PFSK-1 (cell line): ENCODE results near the gene RPL32.
A peak's percentile ranks its signal among the peaks of the same experiment; 100 is the strongest.

Source experiments
- FOXP2 ChIP-seq: optimal IDR thresholded peaks from 2 replicates; pipeline ENCODE3; 2011; ENCODE audit warnings: borderline replicate concordance, control low read depth, inconsistent platforms; ENCODE audit not compliant: insufficient read depth; ENCODE audit errors: extremely low read length, extremely low read depth
- POLR2AphosphoS5 ChIP-seq: IDR thresholded peaks from 2 replicates; pipeline ENCODE4 v1.6.1; 2012; ENCODE audit warnings: low read depth, mild to moderate bottlenecking, control low read depth, low read length, moderate library complexity
- REST ChIP-seq, 2 experiments: IDR thresholded peaks; 2 replicates each; pipeline versions ENCODE4 v1.6.1 to v1.8.0; 2011 to 2012; ENCODE audit warnings: low read depth in 2 of 2, low read length in 2 of 2, control low read depth in 1 of 2, inconsistent platforms in 1 of 2, mild to moderate bottlenecking in 1 of 2, moderate library complexity in 1 of 2; ENCODE audit not compliant: insufficient read depth in 1 of 2
- SIN3A ChIP-seq: IDR thresholded peaks from 2 replicates; pipeline ENCODE4 v1.6.1; 2012; ENCODE audit warnings: mild to moderate bottlenecking, low read length, moderate library complexity, borderline replicate concordance; ENCODE audit not compliant: insufficient read depth
- TAF1 ChIP-seq: IDR thresholded peaks from 2 replicates; pipeline ENCODE4 v1.6.1; 2012; ENCODE audit warnings: low read length, control low read depth, borderline replicate concordance; ENCODE audit not compliant: insufficient read depth

Gene RPL32

GRCh38 chr3:12837295-12837986 lies 3.9 kb downstream of the RPL32 start:
- no peak for TF ChIP-seq REST (IDR thresholded peaks at IDR 0.05; ENCODE audit: insufficient read depth in 1 of 2, low read depth in 2 of 2, low read length in 2 of 2)
- no peak for TF ChIP-seq SIN3A
- no peak for TF ChIP-seq FOXP2
- no peak for TF ChIP-seq TAF1
- no peak for TF ChIP-seq POLR2AphosphoS5

- no peak for TF ChIP-seq REST (IDR thresholded peaks at IDR 0.05; ENCODE audit: insufficient read depth in 1 of 2, low read depth in 2 of 2, low read length in 2 of 2)
- TF ChIP-seq POLR2AphosphoS5: no peak
- TF ChIP-seq TAF1: no peak
These were observed 6.2 kb downstream of the RPL32 start for GRCh38 chr3:12835052-12835665.

- TF ChIP-seq SIN3A: no peak
- TF ChIP-seq POLR2AphosphoS5: peak; percentile 53
These were observed 7.9 kb downstream of the RPL32 start for GRCh38 chr3:12833222-12834161.

- TF ChIP-seq POLR2AphosphoS5: 0 out of 2 replicates have a peak, but pooled peaks have one; percentile 30
- TF ChIP-seq FOXP2: no peak
These were observed 8.8 kb downstream of the RPL32 start for GRCh38 chr3:12832350-12833221.

- TF ChIP-seq SIN3A (no peak), REST (IDR thresholded peaks at IDR 0.05; ENCODE audit: insufficient read depth in 1 of 2, low read depth in 2 of 2, low read length in 2 of 2) (no peak), FOXP2 (no peak), POLR2AphosphoS5 (no peak)
These were observed 10.0 kb downstream of the RPL32 start for GRCh38 chr3:12831301-12831866.
